OCI-LY7 (cell line): ENCODE measurements around the gene ADAMTSL3.
"Not testable (repeated sequence)": the region's sequence is repeated elsewhere in the genome, so short reads cannot be mapped to it uniquely, and the experiment has no call there.

Experiments used
- EZH2phosphoT487 ChIP-seq: fragments of 200-600 bp; sonication (generic); IDR thresholded peaks from 2 replicates; pipeline ENCODE4 v1.6.1; 2018; ENCODE audit warnings: low read depth, borderline replicate concordance, mild to moderate bottlenecking, mixed run types, antibody characterized with exemption, low read length, moderate library complexity, mixed read lengths
- TF ChIP-seq, protein P1 (sequence below): fragments of 200-600 bp; sonication (generic); conservative IDR thresholded peaks from 2 replicates; pipeline ENCODE4 v1.5.1; 2014; ENCODE audit warnings: mild to moderate bottlenecking, antibody characterized with exemption, low read length, moderate library complexity, mixed read lengths

DNA sequence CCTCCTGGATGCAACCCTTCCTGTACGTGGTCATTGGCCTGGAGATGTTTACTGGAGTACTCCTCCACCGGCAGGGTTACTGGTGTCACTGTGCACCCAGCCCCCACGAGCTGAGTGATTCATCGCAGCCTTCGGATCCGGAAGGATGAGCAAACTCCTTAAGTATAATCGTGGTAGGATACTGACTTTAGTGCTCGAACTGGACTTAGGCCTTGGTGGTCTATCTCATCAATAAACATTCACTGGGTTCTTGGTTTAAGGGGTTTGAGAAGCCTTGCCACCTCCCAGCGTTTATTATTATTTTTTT is 426.8 kb downstream of the ADAMTSL3 start:
- TF ChIP-seq, protein P1, sequence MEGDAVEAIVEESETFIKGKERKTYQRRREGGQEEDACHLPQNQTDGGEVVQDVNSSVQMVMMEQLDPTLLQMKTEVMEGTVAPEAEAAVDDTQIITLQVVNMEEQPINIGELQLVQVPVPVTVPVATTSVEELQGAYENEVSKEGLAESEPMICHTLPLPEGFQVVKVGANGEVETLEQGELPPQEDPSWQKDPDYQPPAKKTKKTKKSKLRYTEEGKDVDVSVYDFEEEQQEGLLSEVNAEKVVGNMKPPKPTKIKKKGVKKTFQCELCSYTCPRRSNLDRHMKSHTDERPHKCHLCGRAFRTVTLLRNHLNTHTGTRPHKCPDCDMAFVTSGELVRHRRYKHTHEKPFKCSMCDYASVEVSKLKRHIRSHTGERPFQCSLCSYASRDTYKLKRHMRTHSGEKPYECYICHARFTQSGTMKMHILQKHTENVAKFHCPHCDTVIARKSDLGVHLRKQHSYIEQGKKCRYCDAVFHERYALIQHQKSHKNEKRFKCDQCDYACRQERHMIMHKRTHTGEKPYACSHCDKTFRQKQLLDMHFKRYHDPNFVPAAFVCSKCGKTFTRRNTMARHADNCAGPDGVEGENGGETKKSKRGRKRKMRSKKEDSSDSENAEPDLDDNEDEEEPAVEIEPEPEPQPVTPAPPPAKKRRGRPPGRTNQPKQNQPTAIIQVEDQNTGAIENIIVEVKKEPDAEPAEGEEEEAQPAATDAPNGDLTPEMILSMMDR, result not testable (repeated sequence)
- not testable (repeated sequence) for TF ChIP-seq EZH2phosphoT487
